T-cell (primary cell): ENCODE data around the gene TENM4. TPM values are rescaled to one million over a fixed set of nuclear protein-coding genes. Genes with fewer than 3 reads are reported as not detected.

Experiments used
- ATAC-seq, 4 experiments: fragments of 200-7000 bp in 3 of 4; fragments of 150-1000 bp in 1 of 4; cut with Tn5 transposase; replicated peaks in 1 of 4; 1 replicate in 3 of 4; 2 replicates in 1 of 4; pipeline ENCODE4 v1.10.0; 2021; ENCODE audit warnings: moderate library complexity in 3 of 4, mild to moderate bottlenecking in 2 of 4, moderate number of reproducible peaks in 1 of 4
- CTCF ChIA-PET, 2 donors: fragments of 300-600 bp; sonication (Branson Sonifier 250); formaldehyde crosslinking; loops; one replicate each; lab custom pipeline; 2022; ENCODE audit warnings: antibody characterized with exemption in 2 of 2; lab: Charles Lee
- POLR2A ChIA-PET, 2 donors: fragments of 300-600 bp; sonication (Branson Sonifier 250); formaldehyde crosslinking; loops; one replicate each; lab custom pipeline; 2022; ENCODE audit warnings: antibody characterized with exemption in 2 of 2; lab: Charles Lee
- DNase-seq, 35 experiments: peaks; one replicate each; pipeline versions ENCODE4 v3.0.0 to v3.0.0-alpha.2; 2013 to 2023
- H3K27ac ChIP-seq: one replicate; pipeline ENCODE4 v1.5.1; 2013; ENCODE audit warnings: low read length
- H3K27me3 ChIP-seq, 2 experiments: replicated peaks in 1 of 2; 1 replicate in 1 of 2; 2 replicates in 1 of 2; pipeline versions ENCODE4 v1.6.1 to v1.7.0; 2013; ENCODE audit warnings: low read length in 1 of 2, mixed read lengths in 1 of 2; ENCODE audit not compliant: control insufficient read depth in 2 of 2, insufficient read depth in 2 of 2; ENCODE audit errors: extremely low read depth in 1 of 2
- H3K36me3 ChIP-seq, 2 donors: 1 replicate in 1 of 2; 2 replicates in 1 of 2; pipeline versions ENCODE4 v1.6.1 to v1.7.0; 2013; ENCODE audit warnings: low read length in 1 of 2; ENCODE audit not compliant: control insufficient read depth in 2 of 2, insufficient read depth in 1 of 2; ENCODE audit errors: extremely low read depth in 1 of 2
- H3K4me1 ChIP-seq, 2 experiments: 1 replicate in 1 of 2; 2 replicates in 1 of 2; pipeline versions ENCODE4 v1.6.1 to v1.7.0; 2013; ENCODE audit warnings: low read length in 2 of 2, mixed read lengths in 1 of 2; ENCODE audit not compliant: insufficient read depth in 2 of 2, control insufficient read depth in 1 of 2; ENCODE audit errors: extremely low read depth in 1 of 2
- H3K4me3 ChIP-seq, 2 donors: 1 replicate in 1 of 2; 2 replicates in 1 of 2; pipeline versions ENCODE4 v1.5.1 to v1.7.0; 2013; ENCODE audit warnings: mild to moderate bottlenecking in 2 of 2, low read length in 1 of 2, moderate library complexity in 1 of 2; ENCODE audit not compliant: control insufficient read depth in 1 of 2; ENCODE audit errors: extremely low read depth in 1 of 2
- H3K9me3 ChIP-seq: 2 replicates; pipeline ENCODE4 v1.7.0; 2013
- H3K27ac Mint-ChIP-seq, 2 donors: one replicate each; pipeline ENCODE4 v1.8.0; 2020 to 2021; ENCODE audit warnings: mild to moderate bottlenecking in 2 of 2, mixed read lengths in 2 of 2
- H3K27me3 Mint-ChIP-seq, 2 donors: one replicate each; pipeline ENCODE4 v1.8.0; 2021 to 2022; ENCODE audit warnings: mixed read lengths in 2 of 2
- H3K36me3 Mint-ChIP-seq: one replicate; pipeline ENCODE4 v1.8.0; 2021; ENCODE audit warnings: mixed read lengths
- H3K4me1 Mint-ChIP-seq, 3 donors: one replicate each; pipeline ENCODE4 v1.8.0; 2020 to 2022; ENCODE audit warnings: mixed read lengths in 3 of 3, mild to moderate bottlenecking in 1 of 3
- H3K4me3 Mint-ChIP-seq, 3 donors: one replicate each; pipeline ENCODE4 v1.8.0; 2020 to 2022; ENCODE audit warnings: mild to moderate bottlenecking in 3 of 3, mixed read lengths in 3 of 3, moderate library complexity in 3 of 3
- H3K9me3 Mint-ChIP-seq, 3 donors: one replicate each; pipeline ENCODE4 v1.8.0; 2020 to 2022; ENCODE audit warnings: mixed read lengths in 3 of 3
- WGBS: methylation state at CpG from one replicate; pipeline ENCODE4 v1.1.5; 2013; ENCODE audit warnings: missing lambda C conversion rate; ENCODE audit not compliant: insufficient coverage; 5-methylcytosine and 5-hydroxymethylcytosine counted together
- total RNA-seq, 35 experiments: library from RNA in 6 of 35; stranded (reverse) in 6 of 35; fragments of 120-200 nt in 1 of 35; gene quantifications; one replicate each; pipeline versions ENCODE4 v1.2.1 to v1.2.4 and lab custom pipeline; 2013 to 2026

TENM4 gene
- total RNA-seq, 5 donors from 2014 or later (not counting 1 experiment from before 2014, with no cell fraction given): 0.03 to 0.35 (median 0.03) TPM; not detected in 2

GRCh38 chr11:78905756-78906155 lies 535.1 kb downstream of the TENM4 start:
- Histone ChIP-seq H3K27ac (no peak overlapping the region), H3K9me3 (no peaks in the 10 kb centered on the region), H3K27me3 (peaks cover 0 to 7% of the 10 kb centered on the region in 2 experiments), H3K4me1 (no peaks in the 10 kb centered on the region), H3K4me3 (no peak overlapping the region), H3K36me3 (no peaks in the 10 kb centered on the region)
- no peak for DNase-seq
- POLR2A ChIA-PET: no interaction called here
- no peaks in the 10 kb centered on the region for H3K36me3 Mint-ChIP-seq
- CTCF ChIA-PET: no interaction called here
- H3K27ac Mint-ChIP-seq: no peak overlapping the region
- H3K4me3 Mint-ChIP-seq: no peak overlapping the region
- 80% methylated on average over 3 of the region's 3 CpGs for WGBS
- no peaks in the 10 kb centered on the region for H3K9me3 Mint-ChIP-seq
- ATAC-seq: no peak
- no peaks in the 10 kb centered on the region for H3K4me1 Mint-ChIP-seq
- peaks cover 8 to 14% of the 10 kb centered on the region in 2 donors for H3K27me3 Mint-ChIP-seq

DNA sequence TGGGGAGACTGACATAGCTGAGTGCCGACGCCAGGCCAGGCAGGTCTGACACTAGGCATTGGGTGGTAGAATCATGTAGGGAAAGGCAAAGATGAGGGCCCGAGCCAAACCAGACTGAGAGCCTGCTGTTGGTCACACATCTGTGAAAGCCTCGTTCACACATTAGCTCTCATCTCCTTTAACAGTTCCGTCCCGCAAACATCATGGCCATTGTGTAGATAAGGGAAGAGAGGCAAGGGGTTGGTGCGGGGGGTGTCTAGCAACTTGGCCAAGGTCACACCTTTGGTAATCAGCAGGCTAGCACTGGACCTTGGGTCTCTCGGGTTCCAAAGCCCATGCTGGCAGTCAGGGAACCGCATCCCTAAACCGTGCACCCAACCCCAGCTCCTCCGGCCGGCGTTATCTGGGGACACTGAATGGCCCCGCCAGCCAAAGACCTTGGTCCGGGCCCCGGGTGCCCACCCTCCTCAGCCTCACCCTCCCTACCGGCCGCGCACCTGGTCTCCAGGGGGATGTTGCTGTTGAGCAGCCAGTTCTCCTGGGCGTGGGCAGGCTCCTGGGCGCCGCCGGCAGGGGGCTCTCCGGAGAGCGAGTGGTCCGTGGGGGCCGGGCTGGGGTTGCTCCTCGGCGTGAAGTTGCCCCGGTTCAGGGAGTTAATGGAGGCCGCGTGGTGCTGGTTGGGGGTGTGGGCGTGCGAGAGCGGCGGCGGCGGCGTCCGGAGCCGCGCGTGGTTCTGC lies 537.9 kb downstream of the TENM4 start:
- H3K27me3 Mint-ChIP-seq: peaks cover 10 to 14% of the 10 kb centered on the region in 2 donors
- POLR2A ChIA-PET: no interaction called here
- no peak overlapping the region for H3K27ac Mint-ChIP-seq
- CTCF ChIA-PET: no interaction called here
- peaks cover 0 to 11% of the 10 kb centered on the region in 2 experiments for H3K27me3 ChIP-seq
- no peak for ATAC-seq
- H3K9me3 ChIP-seq: no peaks in the 10 kb centered on the region
- no peak overlapping the region for H3K27ac ChIP-seq
- H3K4me3 Mint-ChIP-seq: no peak overlapping the region
- no peaks in the 10 kb centered on the region for H3K4me1 ChIP-seq
- no peaks in the 10 kb centered on the region for H3K36me3 Mint-ChIP-seq
- no peaks in the 10 kb centered on the region for H3K9me3 Mint-ChIP-seq
- whole genome bisulfite sequencing: 60% methylated on average over 20 of the region's 43 CpGs
- H3K36me3 ChIP-seq: no peaks in the 10 kb centered on the region
- H3K4me1 Mint-ChIP-seq: no peaks in the 10 kb centered on the region
- no peak for DNase-seq
- H3K4me3 ChIP-seq: no peak overlapping the region

GRCh38 chr11:78901831-78902230 lies 539.0 kb downstream of the TENM4 start:
- POLR2A ChIA-PET: no interaction called here
- no peak overlapping the region for H3K27ac Mint-ChIP-seq
- H3K27me3 Mint-ChIP-seq: peaks cover 10% of the 10 kb centered on the region in 2 donors
- no peaks in the 10 kb centered on the region for H3K4me1 Mint-ChIP-seq
- 100% methylated on average over 1 of the region's 5 CpGs for WGBS
- Histone ChIP-seq H3K4me1 (no peaks in the 10 kb centered on the region), H3K4me3 (no peak overlapping the region), H3K36me3 (no peaks in the 10 kb centered on the region), H3K27ac (no peak overlapping the region), H3K27me3 (peaks cover 0 to 11% of the 10 kb centered on the region in 2 experiments), H3K9me3 (no peaks in the 10 kb centered on the region)
- no peaks in the 10 kb centered on the region for H3K36me3 Mint-ChIP-seq
- CTCF ChIA-PET: no interaction called here
- H3K4me3 Mint-ChIP-seq: no peak overlapping the region
- ATAC-seq (no peak), DNase-seq (no peak)
- no peaks in the 10 kb centered on the region for H3K9me3 Mint-ChIP-seq

DNA sequence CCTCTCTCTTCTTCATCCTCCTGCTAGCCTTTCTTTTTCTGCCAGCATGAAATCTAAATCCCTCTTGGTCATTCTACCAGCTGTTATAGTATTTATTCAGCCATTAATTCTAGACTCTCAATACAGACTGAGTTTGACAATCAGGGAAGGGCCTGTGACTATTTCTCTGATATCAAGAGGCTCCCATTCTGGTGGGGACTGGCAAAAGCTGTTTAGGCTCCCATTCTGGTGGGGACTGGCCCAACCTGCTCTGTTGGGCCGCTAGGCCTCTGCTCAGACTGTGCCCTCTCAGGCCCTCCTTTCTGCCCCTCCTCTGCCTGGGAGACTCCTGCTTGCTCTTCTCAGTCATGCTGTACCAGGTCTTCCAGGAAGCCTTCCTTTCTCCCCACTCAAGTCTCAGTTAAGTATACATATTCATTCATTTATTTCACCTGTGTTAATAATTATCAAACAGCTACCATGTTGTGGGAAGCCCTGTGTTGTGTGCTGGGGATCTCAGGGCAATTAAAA lies 542.5 kb downstream of the TENM4 start:
- ChIA-PET POLR2A (no interaction called here), CTCF (no interaction called here)
- Mint-ChIP-seq H3K36me3 (no peaks in the 10 kb centered on the region), H3K4me1 (no peaks in the 10 kb centered on the region), H3K9me3 (no peaks in the 10 kb centered on the region), H3K4me3 (no peak overlapping the region), H3K27ac (no peak overlapping the region), H3K27me3 (peaks cover 10 to 15% of the 10 kb centered on the region in 2 donors)
- no peak for ATAC-seq
- H3K9me3 ChIP-seq: no peaks in the 10 kb centered on the region
- H3K4me1 ChIP-seq: no peaks in the 10 kb centered on the region
- WGBS: 60% methylated on average over 1 of the region's 1 CpG
- H3K27me3 ChIP-seq: peaks cover 0 to 13% of the 10 kb centered on the region in 2 experiments
- no peaks in the 10 kb centered on the region for H3K36me3 ChIP-seq
- H3K4me3 ChIP-seq: no peak overlapping the region
- no peak for DNase-seq
- no peak overlapping the region for H3K27ac ChIP-seq

- H3K27ac Mint-ChIP-seq: no peak overlapping the region
- peaks cover 2 to 12% of the 10 kb centered on the region in 2 donors for H3K27me3 Mint-ChIP-seq
- ChIA-PET POLR2A (no interaction called here), CTCF (no interaction called here)
- H3K27ac ChIP-seq: no peak overlapping the region
- ATAC-seq: no peak
- no peaks in the 10 kb centered on the region for H3K4me1 Mint-ChIP-seq
- 83% methylated on average over 1 of the region's 2 CpGs for WGBS
- no peaks in the 10 kb centered on the region for H3K9me3 Mint-ChIP-seq
- H3K27me3 ChIP-seq: peaks cover 0 to 2% of the 10 kb centered on the region in 2 experiments
- H3K4me3 Mint-ChIP-seq: no peak overlapping the region
- no peak overlapping the region for H3K4me3 ChIP-seq
- DNase-seq: no peak
- no peaks in the 10 kb centered on the region for H3K4me1 ChIP-seq
- H3K36me3 ChIP-seq: no peaks in the 10 kb centered on the region
- H3K36me3 Mint-ChIP-seq: no peaks in the 10 kb centered on the region
- H3K9me3 ChIP-seq: no peaks in the 10 kb centered on the region
These were observed 546.8 kb downstream of the TENM4 start for GRCh38 chr11:78893996-78894395.

- Mint-ChIP-seq H3K27ac (no peak overlapping the region), H3K36me3 (no peaks in the 10 kb centered on the region), H3K27me3 (peaks cover 2 to 12% of the 10 kb centered on the region in 2 donors), H3K4me3 (no peak overlapping the region), H3K9me3 (no peaks in the 10 kb centered on the region), H3K4me1 (no peaks in the 10 kb centered on the region)
- Histone ChIP-seq H3K36me3 (no peaks in the 10 kb centered on the region), H3K27ac (no peak overlapping the region), H3K4me1 (no peaks in the 10 kb centered on the region), H3K4me3 (no peak overlapping the region), H3K27me3 (peaks cover 0 to 5% of the 10 kb centered on the region in 2 experiments), H3K9me3 (no peaks in the 10 kb centered on the region)
- 84% methylated on average over 6 of the region's 12 CpGs for WGBS
- ATAC-seq (no peak), DNase-seq (no peak)
- ChIA-PET POLR2A (no interaction called here), CTCF (no interaction called here)
These were observed 551.1 kb downstream of the TENM4 start for GRCh38 chr11:78889698-78890097.
